Naive B cell (primary cell): ENCODE measurements around the gene AFF3. TPM values are rescaled to one million over a fixed set of nuclear protein-coding genes. Genes with fewer than 3 reads are reported as not detected.
A peak's percentile ranks its signal among the peaks of the same experiment; 100 is the strongest.

Experiments
- ATAC-seq, 2 donors: fragments of 150-1000 bp; cut with Tn5 transposase; 2 replicates each; pipeline ENCODE4 v1.10.0; 2021; ENCODE audit warnings: low read depth in 2 of 2, mild to moderate bottlenecking in 2 of 2, moderate library complexity in 2 of 2
- DNase-seq: peaks from one replicate; pipeline ENCODE4 v3.0.0; 2022
- H3K27ac Mint-ChIP-seq, 6 donors: one replicate each; pipeline ENCODE4 v1.8.0; 2020 to 2022; ENCODE audit warnings: mild to moderate bottlenecking in 6 of 6, mixed read lengths in 6 of 6, moderate library complexity in 5 of 6, inconsistent platforms in 2 of 6
- H3K27me3 Mint-ChIP-seq, 3 donors: one replicate each; pipeline ENCODE4 v1.8.0; 2021 to 2022; ENCODE audit warnings: mixed read lengths in 3 of 3, mild to moderate bottlenecking in 1 of 3
- H3K36me3 Mint-ChIP-seq, 2 donors: one replicate each; pipeline ENCODE4 v1.8.0; 2020 to 2022; ENCODE audit warnings: mixed read lengths in 2 of 2, inconsistent platforms in 1 of 2, mild to moderate bottlenecking in 1 of 2
- H3K4me1 Mint-ChIP-seq, 3 donors: one replicate each; pipeline ENCODE4 v1.8.0; 2020 to 2022; ENCODE audit warnings: mixed read lengths in 3 of 3, inconsistent platforms in 1 of 3, mild to moderate bottlenecking in 1 of 3, moderate library complexity in 1 of 3
- H3K4me3 Mint-ChIP-seq, 8 donors: one replicate each; pipeline ENCODE4 v1.8.0; 2020 to 2022; ENCODE audit warnings: mild to moderate bottlenecking in 8 of 8, mixed read lengths in 8 of 8, moderate library complexity in 8 of 8, inconsistent platforms in 2 of 8
- H3K9me3 Mint-ChIP-seq, 7 donors: one replicate each; pipeline ENCODE4 v1.8.0; 2020 to 2022; ENCODE audit warnings: mixed read lengths in 7 of 7, mild to moderate bottlenecking in 5 of 7, inconsistent platforms in 2 of 7, moderate library complexity in 1 of 7
- polyA plus RNA-seq, 6 donors: library from polyadenylated mRNA; unstranded; fragments of 300-500 nt; fragmentation: Illumina TruSeq; gene quantifications; one replicate each; pipeline ENCODE4 v1.2.3, GENCODE V29; 2021; ENCODE audit warnings: low read depth in 6 of 6

AFF3 gene
- polyA plus RNA-seq, 6 donors from 2014 or later, result 43.8 to 255 (median 96.8) TPM

DNA sequence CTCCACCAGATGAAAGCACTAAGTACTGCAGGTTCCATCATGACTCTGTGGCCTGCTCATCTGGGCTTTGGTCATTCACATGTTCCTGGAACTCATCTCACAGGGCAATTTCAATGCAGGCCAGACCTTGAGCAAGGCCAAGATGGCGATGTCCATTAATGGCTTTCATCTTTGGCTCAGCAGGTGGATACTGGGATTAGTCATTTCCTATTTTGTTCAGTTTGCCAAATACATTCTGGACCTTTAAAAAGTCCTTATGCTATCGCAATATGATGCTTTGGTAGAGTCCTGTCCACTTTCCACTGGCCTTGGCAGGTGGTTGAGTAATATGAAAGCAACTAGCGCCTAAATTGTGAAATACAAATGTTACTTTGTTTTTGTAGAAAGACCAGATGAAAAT is 482.5 kb downstream of the AFF3 start:
- Mint-ChIP-seq H3K27me3 (no peaks in the 10 kb centered on the region), H3K4me3 (peak overlapping the region in 1 of 8 donors; percentile 35), H3K9me3 (no peaks in the 10 kb centered on the region), H3K27ac (no peak overlapping the region), H3K36me3 (peaks cover 14 to 38% of the 10 kb centered on the region in 2 donors), H3K4me1 (peaks cover 6 to 24% (median 9%) of the 10 kb centered on the region in 3 donors)
- ATAC-seq, result no peak
- DNase-seq, result no peak

DNA sequence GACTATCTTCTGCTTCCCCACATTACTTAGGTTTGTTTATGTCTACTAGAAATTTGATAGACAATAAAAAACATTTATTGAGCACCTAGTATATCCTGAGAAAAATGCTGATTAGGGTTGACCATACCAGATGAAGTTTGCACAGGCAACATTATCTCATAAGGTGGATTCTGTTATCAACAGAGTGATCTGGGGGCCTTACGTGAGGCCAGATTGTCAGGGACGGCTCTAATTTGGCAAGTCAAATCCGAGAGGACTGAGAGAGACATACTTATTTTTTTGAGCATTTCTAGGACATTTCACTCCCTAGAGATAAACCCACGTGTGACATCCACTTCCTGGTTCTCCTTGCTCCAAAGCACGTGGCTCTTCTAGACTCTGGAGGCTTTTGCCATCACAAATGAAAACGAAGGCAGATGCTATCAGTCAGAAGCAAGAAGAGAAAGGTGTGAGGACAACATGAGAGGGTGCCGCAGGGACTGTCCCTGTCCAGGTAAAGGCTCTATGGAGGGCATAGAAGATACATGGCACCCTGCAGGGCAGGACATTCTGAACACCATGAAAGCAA is 484.6 kb downstream of the AFF3 start:
- Mint-ChIP-seq H3K4me1 (peaks cover 6 to 22% (median 9%) of the 10 kb centered on the region in 3 donors), H3K27ac (peak overlapping the region in 4 of 6 donors; percentile 42 to 94 (median 68)), H3K36me3 (peaks cover 23 to 36% of the 10 kb centered on the region in 2 donors), H3K4me3 (peak overlapping the region in 1 of 8 donors; percentile 19), H3K27me3 (no peaks in the 10 kb centered on the region), H3K9me3 (no peaks in the 10 kb centered on the region)
- ATAC-seq, result no peak
- no peak for DNase-seq

DNA sequence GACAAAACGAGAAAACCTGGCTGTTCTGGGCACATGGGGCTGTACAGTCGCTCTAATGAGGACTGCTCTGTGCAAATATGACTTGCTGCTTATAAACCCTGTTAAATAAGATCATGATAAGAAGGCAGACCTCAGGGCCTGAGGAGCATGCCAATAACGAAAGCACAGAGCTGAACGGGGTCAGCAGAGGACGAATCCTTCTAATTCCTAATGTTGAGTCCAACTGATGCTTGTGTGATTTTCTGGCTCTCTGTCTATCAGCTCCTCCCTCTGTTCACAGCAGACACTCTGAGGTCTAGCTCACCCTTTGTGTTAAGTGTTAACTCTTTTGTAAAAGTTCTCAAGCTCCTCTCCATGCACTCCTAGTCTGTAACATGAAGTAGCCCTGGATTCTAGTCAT is 485.4 kb downstream of the AFF3 start:
- DNase-seq (no peak), ATAC-seq (no peak)
- Mint-ChIP-seq H3K4me1 (peaks cover 6 to 28% (median 14%) of the 10 kb centered on the region in 3 donors), H3K4me3 (no peak overlapping the region), H3K27me3 (no peaks in the 10 kb centered on the region), H3K9me3 (no peaks in the 10 kb centered on the region), H3K27ac (peak overlapping the region in 3 of 6 donors; percentile 65 to 72 (median 72)), H3K36me3 (peaks cover 30 to 44% of the 10 kb centered on the region in 2 donors)

DNA sequence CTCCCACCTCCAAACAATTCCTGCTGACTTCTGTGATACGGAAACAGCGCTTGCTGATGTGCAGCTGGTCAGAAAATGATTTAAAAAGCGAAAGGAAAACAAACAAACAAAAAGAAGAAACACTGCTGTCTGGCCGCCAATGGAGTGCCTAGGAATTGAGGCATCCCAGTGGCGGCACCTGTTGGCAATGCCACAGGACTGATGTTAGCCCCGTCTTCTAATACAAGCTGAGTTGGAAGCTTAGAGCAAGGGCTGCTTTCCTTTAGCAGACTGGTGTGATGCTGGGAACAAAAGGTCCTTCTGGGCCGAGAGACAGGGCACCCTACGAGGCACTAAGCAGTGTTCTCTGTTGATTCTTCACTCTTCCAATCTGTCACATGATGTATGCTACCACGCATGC is 489.0 kb downstream of the AFF3 start:
- peaks cover 47 to 68% of the 10 kb centered on the region in 2 donors for H3K36me3 Mint-ChIP-seq
- peaks cover 6 to 31% (median 24%) of the 10 kb centered on the region in 3 donors for H3K4me1 Mint-ChIP-seq
- H3K27ac Mint-ChIP-seq, result peak overlapping the region in 4 of 6 donors; percentile 14 to 72 (median 38)
- H3K9me3 Mint-ChIP-seq, result peaks cover 0 to 3% (median 0%) of the 10 kb centered on the region in 7 donors
- DNase-seq, result no peak
- ATAC-seq, result no peak
- H3K27me3 Mint-ChIP-seq, result no peaks in the 10 kb centered on the region
- no peak overlapping the region for H3K4me3 Mint-ChIP-seq

DNA sequence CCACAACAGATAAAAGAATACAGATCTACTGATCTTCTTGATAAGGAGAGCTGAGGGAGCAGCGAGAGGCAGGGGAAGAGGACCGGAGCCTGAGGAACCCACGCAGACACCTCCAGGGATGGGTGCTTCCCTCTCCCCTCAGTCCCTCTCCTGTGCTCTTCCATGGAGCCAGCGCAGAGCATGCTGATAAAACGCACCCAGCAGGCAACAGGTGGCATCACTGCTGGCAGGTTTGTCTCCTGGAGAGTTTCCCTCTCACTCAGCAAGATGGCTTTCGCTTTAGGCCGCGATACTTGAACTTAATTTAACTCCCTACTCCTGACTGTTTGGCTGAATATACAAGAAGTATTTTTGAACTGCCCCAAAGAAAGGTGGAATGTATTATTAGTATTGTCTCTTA is 489.5 kb downstream of the AFF3 start:
- peaks cover 52 to 63% of the 10 kb centered on the region in 2 donors for H3K36me3 Mint-ChIP-seq
- ATAC-seq (no peak), DNase-seq (no peak)
- peaks cover 0 to 3% (median 0%) of the 10 kb centered on the region in 7 donors for H3K9me3 Mint-ChIP-seq
- no peaks in the 10 kb centered on the region for H3K27me3 Mint-ChIP-seq
- peaks cover 2 to 27% (median 24%) of the 10 kb centered on the region in 3 donors for H3K4me1 Mint-ChIP-seq
- H3K4me3 Mint-ChIP-seq, result no peak overlapping the region
- peak overlapping the region in 5 of 6 donors; percentile 5 to 48 (median 45) for H3K27ac Mint-ChIP-seq

DNA sequence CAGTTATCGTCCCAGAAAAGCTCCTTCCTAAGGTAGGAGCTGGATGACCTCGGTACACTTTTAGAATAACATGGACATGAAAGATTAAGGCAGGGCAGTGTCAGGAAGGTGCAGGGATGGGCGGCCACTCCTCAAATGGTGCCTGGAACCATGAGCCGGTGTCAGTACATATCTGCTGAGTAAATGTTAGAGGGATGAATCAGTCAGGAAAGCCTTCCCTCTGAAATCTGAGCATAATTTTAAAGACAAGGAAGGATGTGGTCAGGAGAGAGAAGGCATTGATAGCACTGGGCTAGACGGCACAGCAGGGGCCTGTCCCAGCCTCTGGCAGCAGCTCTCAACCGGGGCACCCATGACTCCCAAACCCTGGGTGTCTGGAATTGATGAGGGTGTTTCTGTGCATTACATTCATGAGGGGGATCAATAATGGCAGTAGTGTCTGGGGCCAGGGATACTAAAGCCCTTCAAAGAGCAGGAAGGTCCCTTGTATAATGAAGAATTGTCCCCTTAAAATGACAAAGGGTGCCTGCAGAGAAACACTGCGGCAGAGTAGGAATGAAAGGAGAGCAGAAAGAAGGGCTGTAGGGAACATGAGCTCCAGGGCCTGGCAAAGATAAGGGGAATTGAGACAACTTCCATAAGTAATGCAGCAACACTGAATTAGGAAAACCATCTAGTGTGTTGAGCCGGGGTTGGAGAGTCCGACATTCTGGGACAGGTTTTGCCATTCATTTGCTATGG is 490.3 kb downstream of the AFF3 start:
- ATAC-seq, result no peak
- peaks cover 0 to 22% (median 19%) of the 10 kb centered on the region in 3 donors for H3K4me1 Mint-ChIP-seq

DNA sequence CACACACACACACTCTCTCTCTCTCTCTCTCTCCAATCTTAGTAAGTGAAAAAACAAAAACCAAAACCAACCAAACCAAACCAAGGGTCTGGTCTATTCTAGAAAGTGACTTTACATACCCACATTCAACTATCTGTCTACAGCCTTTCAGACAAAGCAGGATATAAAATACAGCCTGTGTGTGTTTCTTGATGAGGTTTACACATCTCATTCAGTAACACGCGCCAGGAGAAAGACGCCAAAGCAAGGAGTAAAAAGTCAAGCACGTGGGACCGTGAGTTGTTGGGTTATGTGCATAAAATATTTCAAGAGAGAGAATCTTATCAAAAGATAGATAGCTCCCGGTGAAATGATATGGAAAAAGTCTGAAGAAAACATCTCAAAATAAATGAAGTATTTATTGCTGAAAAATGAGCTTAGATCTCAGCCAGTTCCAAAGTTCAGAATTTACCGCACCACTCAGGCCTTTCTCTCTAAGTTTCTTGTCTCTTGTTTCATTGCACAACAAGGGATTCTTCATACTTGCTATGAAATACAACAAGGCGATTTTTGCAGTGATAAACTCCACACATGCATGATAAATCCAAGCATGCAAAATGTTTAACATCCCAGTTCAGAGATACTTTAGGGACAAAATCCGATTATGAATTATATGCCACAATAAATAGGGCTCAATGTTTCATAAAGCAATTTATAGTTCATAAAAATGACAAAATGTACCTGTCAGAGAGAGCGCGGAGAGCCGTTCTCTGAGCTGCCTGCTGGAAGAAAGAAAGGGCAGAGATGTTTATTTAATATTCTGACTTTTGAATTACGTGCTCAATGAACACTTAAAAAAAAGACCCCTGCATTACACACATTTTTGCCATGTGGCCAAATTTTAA is 493.2 kb downstream of the AFF3 start:
- no peak for ATAC-seq

More for the DNA sequence above, 490.3 kb downstream of the AFF3 start:
- Mint-ChIP-seq H3K27me3 (no peaks in the 10 kb centered on the region), H3K4me3 (peak overlapping the region in 1 of 8 donors; percentile 17), H3K9me3 (peaks cover 0 to 5% (median 2%) of the 10 kb centered on the region in 7 donors), H3K36me3 (peaks cover 60 to 67% of the 10 kb centered on the region in 2 donors), H3K27ac (peak overlapping the region; percentile 15 to 89 (median 56))
- DNase-seq, result no peak

DNA sequence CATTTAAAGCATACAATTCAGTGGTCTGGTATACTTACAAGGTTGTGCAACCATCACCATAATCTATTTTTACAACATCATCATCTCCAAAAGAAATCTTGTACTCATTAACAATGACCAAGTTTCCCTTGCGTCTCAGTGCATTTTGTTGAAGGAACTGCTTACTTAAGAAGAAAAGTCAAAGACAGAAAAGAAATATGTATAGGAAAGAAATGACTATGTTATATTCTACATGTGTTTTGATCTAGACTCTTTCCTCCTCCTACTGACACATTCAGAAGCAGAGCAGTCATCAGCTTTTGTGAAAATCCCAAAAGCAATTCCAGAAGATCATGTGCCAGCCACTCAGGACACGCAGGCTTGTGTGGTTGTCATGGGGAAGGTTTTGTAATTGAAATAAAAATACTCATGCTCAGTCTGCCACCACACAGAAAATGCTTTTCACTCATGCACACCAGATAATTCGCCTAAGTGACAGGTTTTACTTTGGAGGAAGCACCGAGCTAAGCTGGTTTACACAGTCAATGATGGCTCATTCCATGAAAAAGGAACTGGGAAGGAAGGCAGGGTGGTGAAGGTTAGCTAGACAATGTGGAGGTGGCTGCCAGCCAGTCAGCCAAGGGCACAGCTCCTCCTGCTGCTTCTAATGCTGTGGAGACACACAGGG is 494.1 kb downstream of the AFF3 start:
- no peak overlapping the region for H3K4me3 Mint-ChIP-seq
- no peak for DNase-seq
- H3K9me3 Mint-ChIP-seq, result peaks cover 0 to 5% (median 2%) of the 10 kb centered on the region in 7 donors
- H3K27ac Mint-ChIP-seq, result peak overlapping the region in 5 of 6 donors; percentile 12 to 87 (median 66)
- peaks cover 9 to 26% (median 20%) of the 10 kb centered on the region in 3 donors for H3K4me1 Mint-ChIP-seq
- peaks cover 63 to 64% of the 10 kb centered on the region in 2 donors for H3K36me3 Mint-ChIP-seq
- no peaks in the 10 kb centered on the region for H3K27me3 Mint-ChIP-seq
- ATAC-seq, result no peak

More for the DNA sequence above, 493.2 kb downstream of the AFF3 start:
- Mint-ChIP-seq H3K27me3 (no peaks in the 10 kb centered on the region), H3K36me3 (peaks cover 64 to 66% of the 10 kb centered on the region in 2 donors), H3K4me1 (peaks cover 3 to 21% (median 14%) of the 10 kb centered on the region in 3 donors), H3K27ac (peak overlapping the region in 4 of 6 donors; percentile 42 to 86 (median 64)), H3K9me3 (peaks cover 0 to 5% (median 2%) of the 10 kb centered on the region in 7 donors), H3K4me3 (no peak overlapping the region)
- DNase-seq, result no peak

DNA sequence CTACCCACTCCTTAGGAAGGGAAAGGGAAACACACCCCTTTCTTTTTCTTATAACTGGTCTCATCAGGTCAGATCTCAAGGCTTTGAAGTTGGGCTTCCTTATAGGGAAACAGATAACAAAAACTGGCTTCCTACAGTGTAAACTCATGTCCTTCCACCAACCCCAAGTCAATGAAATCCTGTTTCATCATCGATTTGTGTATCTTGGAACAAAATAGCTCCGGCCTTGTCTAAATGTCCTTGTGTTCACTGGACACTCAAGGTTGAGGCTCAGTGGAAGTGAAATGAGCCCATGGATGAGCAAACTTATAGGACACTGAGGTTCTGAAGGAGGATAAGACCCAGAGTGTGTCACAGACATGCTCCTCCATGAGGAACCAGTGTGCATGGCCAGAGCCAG is 496.4 kb downstream of the AFF3 start:
- Mint-ChIP-seq H3K4me3 (no peak overlapping the region), H3K9me3 (peaks cover 0 to 5% (median 2%) of the 10 kb centered on the region in 7 donors), H3K4me1 (peaks cover 28 to 33% (median 32%) of the 10 kb centered on the region in 3 donors), H3K36me3 (peaks cover 40 to 47% of the 10 kb centered on the region in 2 donors), H3K27me3 (no peaks in the 10 kb centered on the region), H3K27ac (peak overlapping the region in 2 of 6 donors; percentile 47 to 89)
- DNase-seq, result no peak
- no peak for ATAC-seq

DNA sequence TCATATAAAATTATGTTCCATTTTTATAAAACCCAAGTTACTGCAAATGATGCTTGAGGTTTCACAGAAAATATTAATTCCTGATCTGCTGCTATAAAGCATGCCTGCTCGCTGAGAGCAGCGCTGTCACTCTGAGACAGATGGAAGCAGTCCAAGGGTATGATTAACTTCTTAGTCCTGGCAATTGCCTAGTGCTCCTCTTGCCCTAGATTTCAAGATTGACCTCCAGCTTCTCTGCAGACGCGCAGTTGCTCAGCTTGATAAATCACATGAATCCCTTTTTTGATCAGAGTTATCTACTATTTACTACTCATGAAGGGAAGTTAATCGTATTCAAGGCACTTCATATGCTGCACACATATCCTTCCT is 498.0 kb downstream of the AFF3 start:
- H3K27me3 Mint-ChIP-seq, result no peaks in the 10 kb centered on the region
- H3K4me3 Mint-ChIP-seq, result no peak overlapping the region
- H3K27ac Mint-ChIP-seq, result peak overlapping the region in 1 of 6 donors; percentile 43
- peaks cover 0 to 5% (median 2%) of the 10 kb centered on the region in 7 donors for H3K9me3 Mint-ChIP-seq
- peaks cover 39 to 46% (median 45%) of the 10 kb centered on the region in 3 donors for H3K4me1 Mint-ChIP-seq
- no peak for ATAC-seq
- peaks cover 33 to 47% of the 10 kb centered on the region in 2 donors for H3K36me3 Mint-ChIP-seq
- DNase-seq, result no peak

DNA sequence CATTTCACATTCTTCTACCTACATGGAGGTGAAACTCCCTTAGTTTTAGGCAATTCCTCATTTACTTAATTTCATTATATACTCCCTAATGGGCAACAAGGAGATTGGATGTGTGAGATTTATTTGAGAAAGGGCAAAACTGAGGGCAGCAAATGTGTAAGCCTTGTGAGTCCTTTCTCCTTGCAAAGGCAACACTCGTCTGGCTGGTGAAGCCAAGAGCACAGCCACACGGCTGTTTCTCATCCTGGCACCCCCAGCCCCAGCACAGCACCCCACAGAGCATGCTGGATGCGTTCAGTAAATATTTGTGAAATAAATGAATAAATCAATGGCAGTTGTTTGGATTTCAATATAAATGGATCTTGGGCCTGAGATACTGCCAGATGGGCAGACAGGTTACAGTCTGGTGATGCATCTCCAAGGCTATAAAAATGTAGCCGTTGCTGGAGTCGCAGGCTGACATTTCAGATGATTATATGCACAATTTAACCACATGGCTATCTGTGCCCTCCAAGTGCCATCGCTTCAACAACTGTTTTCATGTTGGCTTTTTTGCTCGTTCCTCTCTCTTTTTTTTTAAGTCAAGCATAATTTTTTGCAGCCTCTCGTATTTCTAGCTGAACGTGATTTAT is 498.5 kb downstream of the AFF3 start:
- H3K9me3 Mint-ChIP-seq, result peaks cover 0 to 5% (median 2%) of the 10 kb centered on the region in 7 donors
- no peaks in the 10 kb centered on the region for H3K27me3 Mint-ChIP-seq
- H3K4me1 Mint-ChIP-seq, result peaks cover 43 to 50% (median 46%) of the 10 kb centered on the region in 3 donors
- peak overlapping the region in 3 of 6 donors; percentile 43 to 90 (median 83) for H3K27ac Mint-ChIP-seq
- peak overlapping the region in 2 of 8 donors; percentile 17 to 29 for H3K4me3 Mint-ChIP-seq
- no peak for DNase-seq
- ATAC-seq, result no peak
- peaks cover 28 to 42% of the 10 kb centered on the region in 2 donors for H3K36me3 Mint-ChIP-seq

DNA sequence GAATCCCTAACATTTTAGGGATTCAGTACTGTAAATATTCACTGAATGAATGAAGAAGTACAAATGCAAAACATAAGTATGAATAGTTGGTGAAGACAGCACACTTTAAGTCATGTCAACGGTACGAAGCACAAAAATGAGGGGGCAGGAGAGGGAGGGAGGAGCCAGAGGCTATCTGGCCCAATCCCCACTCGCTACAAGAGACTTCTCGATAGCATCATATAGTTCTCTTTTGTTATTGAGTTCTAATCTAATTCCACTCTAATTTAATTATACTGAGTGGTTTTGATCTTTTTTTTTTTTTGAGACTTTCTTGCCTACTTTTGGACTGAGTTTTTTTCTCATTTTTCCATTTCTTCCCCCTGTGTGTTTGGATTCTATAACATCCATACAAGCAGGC is 500.4 kb downstream of the AFF3 start:
- H3K9me3 Mint-ChIP-seq, result no peaks in the 10 kb centered on the region
- peaks cover 15 to 24% of the 10 kb centered on the region in 2 donors for H3K36me3 Mint-ChIP-seq
- H3K4me1 Mint-ChIP-seq, result peaks cover 55 to 69% (median 61%) of the 10 kb centered on the region in 3 donors
- ATAC-seq (no peak), DNase-seq (no peak)
- H3K4me3 Mint-ChIP-seq, result peak overlapping the region in 1 of 8 donors; percentile 19
- peak overlapping the region in 4 of 6 donors; percentile 4 to 90 (median 47) for H3K27ac Mint-ChIP-seq
- H3K27me3 Mint-ChIP-seq, result no peaks in the 10 kb centered on the region
